Muscle layer of colon (tissue), 2 donors: Measurements from ENCODE around the gene GFOD1.
A peak's percentile ranks its signal among the peaks of the same experiment; 100 is the strongest.
"Not testable (repeated sequence)": the region's sequence is repeated elsewhere in the genome, so short reads cannot be mapped to it uniquely, and the experiment has no call there.

ENCODE experiments used
- H3K27ac ChIP-seq: one replicate; pipeline ENCODE4 v1.7.0; 2013; ENCODE audit warnings: low read depth, mild to moderate bottlenecking, low read length, moderate library complexity
- H3K27me3 ChIP-seq, 2 donors: one replicate each; pipeline ENCODE4 v1.7.0; 2013; ENCODE audit warnings: low read length in 2 of 2, mild to moderate bottlenecking in 2 of 2; ENCODE audit not compliant: insufficient read depth in 2 of 2, control insufficient read depth in 1 of 2
- H3K36me3 ChIP-seq: one replicate; pipeline ENCODE4 v1.7.0; 2013; ENCODE audit warnings: mild to moderate bottlenecking, low read length; ENCODE audit not compliant: insufficient read depth
- H3K4me1 ChIP-seq: one replicate; pipeline ENCODE4 v1.7.0; 2013; ENCODE audit warnings: mild to moderate bottlenecking, low read length; ENCODE audit not compliant: insufficient read depth
- H3K4me3 ChIP-seq, 2 donors: one replicate each; pipeline ENCODE4 v1.7.0; 2013; ENCODE audit warnings: low read length in 2 of 2, low read depth in 1 of 2, mild to moderate bottlenecking in 1 of 2, moderate library complexity in 1 of 2
- H3K9ac ChIP-seq: one replicate; pipeline ENCODE4 v1.7.0; 2013; ENCODE audit warnings: low read length
- H3K9me3 ChIP-seq: one replicate; pipeline ENCODE4 v1.7.0; 2013; ENCODE audit warnings: mild to moderate bottlenecking, low read length
- donor health status: abdominal sarcoma.
- donor health status: Adenocarcinoma of cecum.

GFOD1 gene

DNA sequence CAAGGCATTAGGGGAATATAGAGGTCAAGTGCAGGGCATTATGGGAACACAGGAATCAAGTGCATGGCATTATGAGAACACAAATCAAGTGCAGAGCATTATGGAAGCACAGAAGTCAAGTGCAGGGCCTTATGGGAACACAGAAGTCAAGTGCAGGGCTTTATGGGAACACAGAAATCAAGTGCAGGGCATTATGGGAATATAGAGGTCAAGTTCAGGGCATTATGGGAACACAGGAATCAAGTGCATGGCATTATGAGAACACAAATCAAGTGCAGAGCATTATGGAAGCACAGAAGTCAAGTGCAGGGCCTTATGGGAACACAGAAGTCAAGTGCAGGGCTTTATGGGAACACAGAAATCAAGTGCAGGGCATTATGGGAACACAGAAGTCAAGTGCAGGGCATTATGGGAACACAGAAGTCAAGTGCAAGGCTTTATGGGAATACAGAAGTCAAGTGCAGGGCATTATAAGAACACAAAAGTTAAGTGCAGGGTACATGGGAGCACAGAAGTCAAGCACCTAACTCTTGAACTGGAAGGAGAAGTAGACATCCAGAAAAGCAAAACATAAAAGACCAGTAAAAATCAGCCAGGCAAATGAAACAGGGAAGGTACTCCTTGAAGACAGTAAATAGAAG is 53.1 kb downstream of the GFOD1 start:
- H3K4me1 ChIP-seq, H3K9me3 ChIP-seq, H3K27ac ChIP-seq, H3K4me3 ChIP-seq, H3K36me3 ChIP-seq, H3K27me3 ChIP-seq, H3K9ac ChIP-seq: not testable (repeated sequence)

DNA sequence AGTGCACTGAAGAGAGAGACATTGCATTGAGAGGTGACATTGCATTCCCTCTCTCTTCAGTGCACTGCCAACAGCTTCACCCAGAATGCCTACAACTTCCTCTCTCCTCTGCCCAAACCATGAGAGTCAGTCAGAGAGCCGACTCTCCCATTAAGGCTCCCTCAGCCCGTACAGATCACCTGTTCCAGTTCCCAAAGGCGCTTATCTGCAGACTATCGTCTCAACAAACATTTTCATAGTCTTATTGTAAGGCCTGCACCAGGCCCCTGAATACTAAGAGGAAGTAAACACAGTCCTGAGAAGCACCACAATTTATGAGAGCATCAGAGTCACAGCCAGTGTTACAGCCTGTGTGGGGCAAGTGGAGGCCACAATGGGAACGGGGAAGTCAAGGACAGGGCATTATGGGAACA is 53.7 kb downstream of the GFOD1 start:
- Histone ChIP-seq H3K4me3 (no peak overlapping the region), H3K9ac (no peak overlapping the region), H3K27ac (no peak overlapping the region), H3K27me3 (no peaks in the 10 kb centered on the region), H3K36me3 (no peaks in the 10 kb centered on the region), H3K4me1 (peaks cover 8% of the 10 kb centered on the region), H3K9me3 (no peaks in the 10 kb centered on the region)

DNA sequence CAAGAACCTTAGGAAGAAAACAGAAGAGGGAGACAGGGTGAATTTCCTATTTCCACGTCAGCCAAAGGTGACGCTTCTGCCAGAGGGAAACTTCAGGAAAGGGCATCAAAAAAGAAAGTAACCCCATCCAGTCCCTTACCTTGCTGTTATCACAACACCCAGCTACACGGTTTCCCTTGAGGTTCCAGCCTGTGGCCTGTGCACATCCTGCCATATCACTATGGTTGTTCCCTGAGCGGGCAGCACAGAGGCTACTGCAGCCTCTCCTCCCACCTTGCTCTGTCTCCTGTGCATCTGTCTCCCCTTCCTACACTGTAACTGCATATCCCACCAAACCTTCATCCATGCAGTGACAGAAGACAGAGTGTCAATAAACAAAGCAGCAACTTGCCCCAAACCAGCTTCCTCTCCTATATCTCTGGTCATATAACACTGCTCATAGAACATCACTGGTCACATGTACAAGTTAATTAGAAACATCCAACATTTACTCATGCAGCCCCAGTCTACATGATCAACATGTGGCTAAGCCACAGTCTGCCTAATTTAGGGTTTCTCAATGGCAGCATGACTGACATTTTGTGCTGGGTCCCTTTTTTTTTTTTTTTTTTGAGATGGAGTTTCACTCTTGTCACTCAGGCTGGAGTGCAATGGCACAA is 54.7 kb downstream of the GFOD1 start:
- Histone ChIP-seq H3K27ac (no peak overlapping the region), H3K4me1 (peaks cover 11% of the 10 kb centered on the region), H3K9me3 (no peaks in the 10 kb centered on the region), H3K4me3 (no peak overlapping the region), H3K9ac (no peak overlapping the region), H3K27me3 (no peaks in the 10 kb centered on the region), H3K36me3 (no peaks in the 10 kb centered on the region)

DNA sequence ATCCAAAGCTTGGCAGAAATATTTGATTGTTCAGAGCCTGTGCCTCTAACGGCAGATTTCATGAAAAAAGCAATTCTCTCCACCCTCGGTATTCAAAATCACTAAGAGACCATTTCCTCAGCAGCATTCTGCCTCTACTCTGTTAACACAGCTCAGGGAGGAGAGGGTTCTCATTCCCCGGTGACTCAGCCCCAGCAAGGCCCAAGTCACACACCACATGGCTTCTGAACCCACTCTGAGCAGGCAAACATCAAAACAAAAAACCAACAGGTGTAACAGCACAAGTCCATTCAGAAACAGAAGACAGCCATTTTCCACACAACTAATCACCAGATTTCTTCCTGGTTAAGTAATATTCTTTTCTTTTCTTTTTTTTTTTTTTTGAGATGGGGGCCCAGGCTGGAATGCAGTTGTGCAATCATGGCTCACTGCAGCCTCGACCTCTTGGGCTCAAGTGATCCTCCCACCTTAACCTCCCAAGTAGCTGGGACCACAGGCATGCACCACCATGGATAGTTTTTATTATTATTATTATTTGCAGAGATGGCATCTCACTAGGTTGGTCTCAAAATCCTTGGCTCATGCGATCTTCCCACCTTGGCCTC is 55.4 kb downstream of the GFOD1 start:
- Histone ChIP-seq H3K36me3 (no peaks in the 10 kb centered on the region), H3K27ac (no peak overlapping the region), H3K4me3 (no peak overlapping the region), H3K27me3 (no peaks in the 10 kb centered on the region), H3K9me3 (no peaks in the 10 kb centered on the region), H3K4me1 (peaks cover 11% of the 10 kb centered on the region), H3K9ac (no peak overlapping the region)

DNA sequence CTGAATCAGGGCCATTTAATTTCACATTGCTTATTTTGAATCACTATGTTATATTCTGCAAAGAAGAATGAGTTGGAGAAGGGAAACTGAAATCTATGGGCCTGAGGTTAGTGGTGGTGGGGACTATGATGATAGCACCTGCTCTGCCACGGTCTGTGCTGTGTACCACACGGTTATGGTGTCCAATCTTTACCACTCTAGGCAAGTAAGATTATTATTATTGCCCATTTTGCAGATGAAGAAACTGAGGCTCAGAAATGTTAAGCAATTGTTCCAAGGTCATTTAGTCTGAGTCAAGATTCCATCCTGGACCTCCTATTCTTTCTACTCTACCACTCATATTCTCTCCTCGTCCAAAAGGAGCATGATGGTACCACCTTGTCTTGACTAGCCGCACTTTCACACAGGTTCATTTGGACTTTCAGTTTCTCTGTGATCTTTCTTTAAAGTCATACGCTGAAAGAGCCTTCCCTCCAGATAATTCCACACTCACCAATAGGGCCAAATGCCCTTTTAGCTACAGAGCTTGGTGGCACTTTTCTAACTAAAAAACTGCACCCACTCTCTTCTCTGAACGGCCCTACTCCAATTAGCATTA is 56.2 kb downstream of the GFOD1 start:
- Histone ChIP-seq H3K4me3 (no peak overlapping the region), H3K27me3 (no peaks in the 10 kb centered on the region), H3K4me1 (peaks cover 17% of the 10 kb centered on the region), H3K9me3 (no peaks in the 10 kb centered on the region), H3K27ac (no peak overlapping the region), H3K9ac (no peak overlapping the region), H3K36me3 (no peaks in the 10 kb centered on the region)

DNA sequence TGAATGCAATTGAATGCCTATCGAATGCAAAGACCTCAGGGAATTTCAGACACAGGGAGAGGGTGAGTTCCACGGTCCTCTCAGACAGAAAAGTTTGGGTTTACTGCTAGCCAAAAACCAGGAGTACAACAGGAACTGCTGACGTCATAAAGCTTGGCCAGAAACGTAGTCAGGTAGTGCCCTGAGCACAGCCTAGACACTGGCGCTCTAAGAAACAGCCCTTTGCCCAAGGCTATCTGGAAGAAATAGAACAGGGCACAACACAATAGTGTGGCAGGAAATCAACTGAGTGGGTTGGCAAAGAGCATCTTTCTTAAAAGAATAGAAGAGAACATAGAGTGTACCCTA is 58.0 kb downstream of the GFOD1 start:
- H3K27ac ChIP-seq, result no peak overlapping the region

DNA sequence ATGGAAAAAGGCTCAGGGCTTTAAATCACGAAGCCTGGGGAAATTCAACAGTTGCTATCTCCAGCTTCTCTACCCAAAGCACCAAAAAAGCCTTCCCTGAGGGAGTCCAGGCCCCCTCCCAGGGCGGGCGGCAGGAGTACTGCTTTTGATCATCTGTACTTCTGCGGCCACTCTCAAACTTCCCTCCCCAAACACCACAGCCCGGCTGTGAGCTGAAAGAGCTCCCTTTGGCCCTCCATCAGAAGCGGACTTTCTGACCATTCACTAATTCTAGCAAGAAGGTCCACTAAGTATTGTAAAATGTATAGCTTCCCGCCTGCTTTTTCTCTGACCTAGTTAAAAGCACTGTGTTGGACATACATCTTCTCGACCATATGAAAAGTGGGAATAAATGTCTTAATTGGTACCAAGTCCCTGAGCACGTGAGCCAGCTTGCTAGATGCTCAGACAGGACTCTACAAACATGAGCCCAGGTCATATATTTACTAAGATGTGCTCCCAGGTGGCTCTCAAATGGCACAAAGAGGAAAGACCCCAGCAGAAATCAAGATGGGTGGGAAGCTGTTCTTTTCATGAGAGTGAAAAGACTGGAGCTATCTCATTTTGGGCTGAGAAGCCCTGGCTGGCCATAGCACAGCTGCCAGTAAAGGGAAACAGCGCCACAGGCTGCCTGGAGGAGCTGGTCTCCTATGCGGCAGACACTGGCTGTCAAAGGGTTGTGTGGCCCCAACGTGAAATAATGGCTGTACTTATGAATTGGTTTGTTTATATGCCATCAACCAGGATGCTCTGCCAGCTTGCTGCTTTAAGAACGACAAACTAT is 58.6 kb downstream of the GFOD1 start:
- H3K36me3 ChIP-seq, result no peaks in the 10 kb centered on the region
- no peak overlapping the region for H3K27ac ChIP-seq
- no peak overlapping the region for H3K4me3 ChIP-seq
- H3K27me3 ChIP-seq, result no peaks in the 10 kb centered on the region
- H3K9ac ChIP-seq, result no peak overlapping the region
- no peaks in the 10 kb centered on the region for H3K9me3 ChIP-seq
- peaks cover 30% of the 10 kb centered on the region for H3K4me1 ChIP-seq

More for the DNA sequence above, 58.0 kb downstream of the GFOD1 start:
- Histone ChIP-seq H3K27me3 (no peaks in the 10 kb centered on the region), H3K9ac (no peak overlapping the region), H3K36me3 (no peaks in the 10 kb centered on the region), H3K4me1 (peaks cover 30% of the 10 kb centered on the region), H3K4me3 (no peak overlapping the region), H3K9me3 (no peaks in the 10 kb centered on the region)

DNA sequence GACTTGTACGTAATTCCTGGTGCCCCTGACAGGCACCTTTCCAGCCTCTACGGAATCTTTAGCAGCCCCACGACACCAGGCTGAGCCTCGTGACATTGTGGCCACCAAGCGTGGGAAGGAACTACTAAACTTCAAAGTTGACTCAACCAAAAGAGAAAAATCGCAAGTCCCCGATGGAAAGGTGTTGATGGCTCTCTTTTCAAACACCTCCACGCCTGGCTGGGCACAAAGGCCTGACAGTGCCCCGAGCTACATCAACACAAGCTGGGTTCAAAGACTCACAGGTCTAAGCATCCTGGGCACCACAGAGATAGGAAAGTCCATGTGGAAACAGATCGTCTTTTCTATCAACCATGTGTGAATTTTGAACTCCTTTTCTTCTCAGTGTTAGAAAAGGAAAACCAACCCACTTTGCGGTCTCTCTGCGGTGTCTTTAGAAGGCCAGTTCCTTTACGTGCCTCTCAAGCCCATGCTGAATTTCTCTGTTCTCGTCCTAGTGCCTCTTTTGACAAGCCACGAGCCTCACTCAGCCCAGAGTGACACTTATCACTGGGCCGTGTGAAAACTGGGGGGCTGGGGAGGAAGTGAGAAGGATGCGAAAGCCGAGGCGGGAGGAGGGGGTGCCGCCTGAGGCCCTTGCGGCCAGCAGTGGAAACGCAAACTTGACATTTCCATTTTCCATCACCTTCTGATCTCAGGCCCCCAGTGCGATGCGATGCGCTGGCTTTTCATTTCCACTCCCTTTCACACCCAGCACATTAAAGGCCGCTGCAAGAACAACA is 59.4 kb downstream of the GFOD1 start:
- H3K27me3 ChIP-seq, result no peaks in the 10 kb centered on the region
- H3K9me3 ChIP-seq, result no peaks in the 10 kb centered on the region
- no peak overlapping the region for H3K27ac ChIP-seq
- H3K4me3 ChIP-seq, result no peak overlapping the region
- no peaks in the 10 kb centered on the region for H3K36me3 ChIP-seq
- H3K4me1 ChIP-seq, result peaks cover 37% of the 10 kb centered on the region
- H3K9ac ChIP-seq, result no peak overlapping the region

DNA sequence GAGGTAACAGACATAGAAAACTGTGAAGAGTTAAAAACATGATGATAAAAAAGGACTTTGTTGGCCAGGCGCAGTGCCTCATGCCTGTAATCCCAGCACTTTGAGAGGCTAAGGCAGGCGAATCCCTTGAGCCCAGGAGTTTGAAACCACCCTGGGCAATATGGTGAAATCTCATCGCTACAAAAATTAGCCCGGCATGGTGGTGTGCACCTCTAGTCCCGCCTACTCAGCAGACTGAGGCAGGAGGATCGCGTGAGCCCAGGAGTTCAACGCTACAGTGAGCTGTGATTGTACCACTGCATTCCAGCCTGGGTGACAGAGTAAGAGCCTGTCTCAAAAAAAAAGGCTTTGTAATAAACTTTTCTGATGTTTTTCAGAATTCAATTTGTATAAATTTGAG is 60.1 kb downstream of the GFOD1 start:
- Histone ChIP-seq H3K4me3 (no peak overlapping the region), H3K27ac (no peak overlapping the region), H3K36me3 (no peaks in the 10 kb centered on the region), H3K9me3 (no peaks in the 10 kb centered on the region), H3K9ac (no peak overlapping the region), H3K27me3 (no peaks in the 10 kb centered on the region), H3K4me1 (peaks cover 44% of the 10 kb centered on the region)

DNA sequence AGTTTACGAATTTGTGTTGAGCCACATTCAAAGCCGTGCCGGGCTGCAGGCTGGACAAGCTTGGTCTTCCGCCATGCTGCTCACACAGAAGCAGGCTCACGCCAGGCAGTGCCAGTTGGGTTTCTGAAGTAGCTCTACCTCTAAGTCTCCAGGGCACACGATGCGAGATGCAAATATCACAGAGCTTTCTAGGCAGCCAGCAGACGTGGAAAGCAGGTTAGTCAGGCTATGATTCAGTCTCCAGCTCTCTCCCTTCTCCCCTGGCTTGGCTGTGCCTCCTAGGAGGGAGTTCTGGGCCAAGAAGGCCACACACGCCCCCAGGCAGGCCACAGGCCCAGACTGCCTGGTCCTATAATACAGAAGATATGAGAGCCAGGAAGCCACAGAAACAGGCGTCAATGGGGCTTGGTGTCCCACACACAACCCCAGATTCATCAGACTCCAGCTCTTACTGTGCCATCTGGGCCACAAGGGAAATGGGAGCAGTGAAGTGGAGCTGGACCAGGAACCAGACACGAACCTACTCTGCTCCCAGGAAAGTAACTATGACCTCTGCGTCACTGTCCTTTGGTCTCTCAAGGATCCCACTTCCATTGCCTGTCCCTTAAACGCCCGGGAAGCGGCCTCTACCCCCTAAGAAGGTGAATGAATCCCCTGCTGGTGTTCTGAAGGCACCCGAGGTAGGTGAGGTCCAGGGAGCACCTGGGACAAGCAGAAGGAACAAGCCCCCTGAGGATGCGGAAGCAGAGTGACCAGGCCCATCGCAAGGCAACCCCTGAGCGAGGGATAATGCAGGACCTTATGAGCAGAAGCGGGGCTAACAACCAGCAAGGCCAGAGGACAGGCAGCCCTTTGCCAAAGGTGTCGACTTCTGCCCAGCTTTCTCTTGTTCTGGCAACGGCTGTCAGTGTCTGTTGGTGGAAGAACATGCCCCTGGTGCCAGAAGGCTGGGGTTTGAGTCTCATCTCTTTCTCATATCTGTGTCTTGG is 61.2 kb downstream of the GFOD1 start:
- Histone ChIP-seq H3K4me1 (peaks cover 55% of the 10 kb centered on the region), H3K27ac (peak overlapping the region; percentile 73), H3K4me3 (no peak overlapping the region), H3K9me3 (no peaks in the 10 kb centered on the region), H3K36me3 (no peaks in the 10 kb centered on the region), H3K9ac (no peak overlapping the region), H3K27me3 (no peaks in the 10 kb centered on the region)
